ENCODE data around the gene ZFYVE9. TPM values are rescaled to one million over a fixed set of nuclear protein-coding genes. Genes with fewer than 3 reads are reported as not detected.

Gene ZFYVE9
- total and polyA plus RNA-seq, 2 experiments from 2014 or later, result 7.1 to 30.3 TPM

DNA sequence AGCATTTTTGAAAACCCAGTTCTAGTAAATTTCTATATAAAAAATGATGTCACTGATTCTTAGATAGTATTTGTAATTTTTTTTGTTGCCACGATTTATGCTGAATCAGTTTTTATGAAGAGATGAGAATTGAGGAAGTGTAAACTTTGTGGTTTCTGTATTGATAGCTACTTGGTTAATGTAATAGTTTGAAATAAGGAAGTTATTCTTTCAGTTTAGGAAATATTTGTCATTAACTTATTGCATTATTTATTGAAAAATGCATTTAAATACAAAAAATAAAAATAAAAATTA is 97.8 kb downstream of the ZFYVE9 start:
- TF ChIP-seq, protein P1, sequence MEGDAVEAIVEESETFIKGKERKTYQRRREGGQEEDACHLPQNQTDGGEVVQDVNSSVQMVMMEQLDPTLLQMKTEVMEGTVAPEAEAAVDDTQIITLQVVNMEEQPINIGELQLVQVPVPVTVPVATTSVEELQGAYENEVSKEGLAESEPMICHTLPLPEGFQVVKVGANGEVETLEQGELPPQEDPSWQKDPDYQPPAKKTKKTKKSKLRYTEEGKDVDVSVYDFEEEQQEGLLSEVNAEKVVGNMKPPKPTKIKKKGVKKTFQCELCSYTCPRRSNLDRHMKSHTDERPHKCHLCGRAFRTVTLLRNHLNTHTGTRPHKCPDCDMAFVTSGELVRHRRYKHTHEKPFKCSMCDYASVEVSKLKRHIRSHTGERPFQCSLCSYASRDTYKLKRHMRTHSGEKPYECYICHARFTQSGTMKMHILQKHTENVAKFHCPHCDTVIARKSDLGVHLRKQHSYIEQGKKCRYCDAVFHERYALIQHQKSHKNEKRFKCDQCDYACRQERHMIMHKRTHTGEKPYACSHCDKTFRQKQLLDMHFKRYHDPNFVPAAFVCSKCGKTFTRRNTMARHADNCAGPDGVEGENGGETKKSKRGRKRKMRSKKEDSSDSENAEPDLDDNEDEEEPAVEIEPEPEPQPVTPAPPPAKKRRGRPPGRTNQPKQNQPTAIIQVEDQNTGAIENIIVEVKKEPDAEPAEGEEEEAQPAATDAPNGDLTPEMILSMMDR (IDR thresholded peaks at IDR 0.05; ENCODE audit: low read depth, low read length), result no peak

DNA sequence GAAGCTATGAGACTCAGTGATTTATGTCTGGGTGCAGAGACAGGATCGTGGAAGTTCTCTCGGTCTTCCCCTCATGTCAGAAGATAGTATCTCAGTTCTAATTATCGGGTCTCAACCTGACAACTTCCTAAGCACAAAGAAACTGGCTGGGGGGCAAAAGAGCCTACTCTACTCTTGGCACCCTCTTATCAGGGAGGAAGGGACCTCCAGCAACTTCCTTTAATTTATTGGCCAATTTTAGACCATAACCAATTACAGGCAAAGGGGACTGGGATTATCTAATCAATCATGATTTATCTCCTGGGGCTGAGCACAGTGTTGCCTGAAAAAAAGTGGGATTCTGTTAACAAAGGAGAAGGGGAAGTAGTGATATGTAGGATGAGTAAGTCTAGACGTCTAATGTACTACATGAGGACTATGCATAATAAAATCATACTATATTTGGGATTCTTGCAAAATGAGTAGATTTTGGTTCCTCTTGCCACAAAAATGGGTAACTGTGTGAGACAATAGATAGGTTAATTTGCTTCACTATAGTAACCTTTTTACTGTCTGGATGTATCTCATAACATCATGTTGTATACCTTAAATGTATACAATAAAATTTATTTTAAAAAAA is 98.8 kb downstream of the ZFYVE9 start:
- no peak overlapping the region for H3K27ac ChIP-seq
- no peak overlapping the region for H3K4me3 ChIP-seq
- no peaks in the 10 kb centered on the region for H3K36me3 ChIP-seq
- DNase-seq (ENCODE audit: low read depth in 1 of 2, low spot score in 1 of 2), result no peak
- no peaks in the 10 kb centered on the region for H3K9me3 ChIP-seq (ENCODE audit: low read depth)
- H3K4me1 ChIP-seq (ENCODE audit: low read depth), result no peaks in the 10 kb centered on the region
- TF ChIP-seq, protein P1 (IDR thresholded peaks at IDR 0.05; ENCODE audit: low read depth, low read length), result no peak
- no peaks in the 10 kb centered on the region for H3K27me3 ChIP-seq

More for the DNA sequence above, 97.8 kb downstream of the ZFYVE9 start:
- H3K36me3 ChIP-seq, result no peaks in the 10 kb centered on the region
- no peak overlapping the region for H3K4me3 ChIP-seq
- H3K9me3 ChIP-seq (ENCODE audit: low read depth), result no peaks in the 10 kb centered on the region
- no peak overlapping the region for H3K27ac ChIP-seq
- no peak for DNase-seq (ENCODE audit: low read depth in 1 of 2, low spot score in 1 of 2)
- H3K4me1 ChIP-seq (ENCODE audit: low read depth), result no peaks in the 10 kb centered on the region
- H3K27me3 ChIP-seq, result no peaks in the 10 kb centered on the region

DNA sequence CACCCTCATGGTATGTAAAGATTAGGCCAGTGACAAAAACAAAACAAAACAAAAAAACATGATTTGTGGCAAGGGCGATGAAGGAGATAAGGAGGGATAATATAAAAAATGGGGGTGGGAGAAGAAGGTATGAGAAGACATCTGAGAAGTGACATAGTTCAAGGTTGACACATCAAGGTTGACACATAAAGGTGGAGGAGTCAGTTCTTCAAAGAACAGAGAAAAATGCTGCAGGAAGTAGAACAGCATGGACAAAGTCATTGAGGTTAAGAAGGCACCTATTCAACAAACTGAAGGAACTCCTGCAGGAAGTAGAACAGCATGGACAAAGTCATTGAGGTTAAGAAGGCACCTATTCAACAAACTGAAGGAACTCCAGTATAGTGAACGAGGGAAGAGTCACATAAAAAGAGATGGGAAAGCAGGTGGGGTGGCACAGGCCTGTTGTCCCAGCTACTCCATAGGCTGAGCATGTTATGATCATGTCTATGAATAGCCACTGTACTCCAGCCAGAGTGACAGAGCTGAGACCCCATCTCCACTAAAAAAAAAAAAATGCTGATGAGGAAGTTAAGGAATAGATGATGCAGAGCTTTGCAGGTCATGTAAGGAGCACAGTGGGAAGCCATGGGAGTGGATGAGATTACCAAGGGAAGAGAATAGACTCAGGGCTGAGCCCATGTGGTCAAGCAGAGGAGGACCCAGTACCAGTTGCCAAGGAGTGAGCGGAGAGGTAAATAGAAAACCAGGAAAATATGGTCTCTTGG is 101.5 kb downstream of the ZFYVE9 start:
- no peak overlapping the region for H3K4me3 ChIP-seq
- TF ChIP-seq, protein P1 (IDR thresholded peaks at IDR 0.05; ENCODE audit: low read depth, low read length), result no peak
- no peak overlapping the region for H3K27ac ChIP-seq
- no peaks in the 10 kb centered on the region for H3K27me3 ChIP-seq
- H3K36me3 ChIP-seq, result no peaks in the 10 kb centered on the region
- no peaks in the 10 kb centered on the region for H3K4me1 ChIP-seq (ENCODE audit: low read depth)
- H3K9me3 ChIP-seq (ENCODE audit: low read depth), result no peaks in the 10 kb centered on the region
- no peak for DNase-seq (ENCODE audit: low read depth in 1 of 2, low spot score in 1 of 2)

DNA sequence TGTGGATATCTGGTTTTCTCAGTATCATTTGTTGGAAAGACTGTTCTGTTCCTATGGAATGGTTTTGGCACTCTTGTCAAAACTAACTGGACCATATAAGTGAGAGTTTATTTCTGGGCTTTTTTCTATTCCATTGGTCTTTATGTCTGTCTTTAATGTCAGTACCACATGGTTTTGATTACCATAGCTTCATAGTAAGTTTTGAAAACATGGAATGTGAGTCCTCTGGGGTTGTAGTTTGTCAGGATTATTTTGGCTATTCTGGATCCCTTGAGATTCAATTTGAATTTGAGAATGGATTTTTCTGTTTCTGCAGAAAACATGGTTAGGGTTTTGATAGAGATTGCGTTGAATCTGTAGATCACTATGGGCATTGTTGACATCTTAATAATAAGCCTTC is 107.9 kb downstream of the ZFYVE9 start:
- no peaks in the 10 kb centered on the region for H3K4me1 ChIP-seq (ENCODE audit: low read depth)
- no peaks in the 10 kb centered on the region for H3K9me3 ChIP-seq (ENCODE audit: low read depth)
- H3K4me3 ChIP-seq, result no peak overlapping the region
- no peak overlapping the region for H3K27ac ChIP-seq
- H3K27me3 ChIP-seq, result no peaks in the 10 kb centered on the region
- H3K36me3 ChIP-seq, result no peaks in the 10 kb centered on the region
- no peak for DNase-seq (ENCODE audit: low read depth in 1 of 2, low spot score in 1 of 2)
- TF ChIP-seq, protein P1 (IDR thresholded peaks at IDR 0.05; ENCODE audit: low read depth, low read length), result no peak

DNA sequence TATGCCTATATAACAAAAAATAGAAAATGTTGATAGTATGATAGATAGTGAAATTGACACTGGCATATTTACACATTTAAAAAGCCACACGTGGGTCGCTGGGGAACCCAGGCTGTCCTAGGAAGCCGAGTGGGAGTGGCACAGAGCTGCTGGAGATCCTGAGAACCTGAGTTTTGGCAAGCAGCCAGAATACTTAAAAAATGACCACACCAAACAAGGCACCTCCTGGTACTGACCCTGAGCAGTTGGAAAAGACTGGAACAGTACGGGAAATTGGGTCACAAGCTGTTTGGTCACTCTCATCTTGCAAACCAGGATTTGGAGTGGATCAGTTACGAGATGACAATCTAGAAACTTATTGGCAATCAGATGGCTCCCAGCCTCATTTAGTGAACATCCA is 111.5 kb downstream of the ZFYVE9 start:
- H3K27ac ChIP-seq, result no peak overlapping the region
- H3K36me3 ChIP-seq, result no peaks in the 10 kb centered on the region
- no peaks in the 10 kb centered on the region for H3K4me1 ChIP-seq (ENCODE audit: low read depth)
- peak in 1 of 2 donors; percentile 6 for DNase-seq (ENCODE audit: low read depth in 1 of 2, low spot score in 1 of 2)
- H3K9me3 ChIP-seq (ENCODE audit: low read depth), result no peaks in the 10 kb centered on the region
- TF ChIP-seq, protein P1 (IDR thresholded peaks at IDR 0.05; ENCODE audit: low read depth, low read length), result no peak
- H3K4me3 ChIP-seq, result no peak overlapping the region
- H3K27me3 ChIP-seq, result no peaks in the 10 kb centered on the region

All from cardiac muscle cell (in vitro differentiated cells and primary cell).